ENCODE measurements around the gene ATP5F1E.

The ATP5F1E gene

DNA sequence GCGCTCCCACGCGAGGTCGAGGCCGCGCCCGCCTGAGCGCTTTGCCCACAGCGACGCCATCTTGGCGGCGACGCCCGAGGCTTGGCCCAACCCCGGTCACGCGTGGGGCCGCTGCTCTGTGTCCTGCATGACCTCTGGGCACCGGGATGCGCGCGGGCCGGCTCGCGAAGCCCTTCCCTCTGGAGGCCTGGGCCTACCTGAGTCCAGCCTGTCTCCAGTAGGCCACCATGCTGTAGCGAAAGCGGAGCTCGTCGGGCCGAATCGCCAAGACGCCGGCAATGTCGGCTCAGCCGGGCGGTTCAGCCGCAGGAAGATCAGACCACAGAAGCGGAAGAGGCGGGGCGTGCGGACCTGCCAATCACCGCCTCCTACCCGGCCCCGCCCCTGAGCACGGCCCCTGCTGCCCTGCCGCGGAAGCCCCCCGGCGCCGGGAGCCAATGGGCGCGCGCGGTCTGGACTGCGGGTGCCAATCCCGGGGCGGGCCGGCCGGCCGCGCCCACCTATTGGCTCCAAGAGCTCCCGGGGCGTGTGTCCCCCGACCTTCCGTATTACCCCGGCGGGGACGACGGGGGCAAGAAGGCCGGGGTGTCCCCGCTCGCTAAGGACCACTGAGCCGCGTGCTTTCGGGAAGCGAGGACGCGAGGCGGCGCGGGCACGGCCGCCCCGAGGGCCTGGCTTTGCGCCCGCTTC lies at the start of gene ATP5F1E:
ATP5F1E (minus strand) TSS at position 313 of the 690 bp plus-strand sequence; CDS start at position 229, 84 bp downstream.
- DNase-seq, result peak; percentile 83

DNA sequence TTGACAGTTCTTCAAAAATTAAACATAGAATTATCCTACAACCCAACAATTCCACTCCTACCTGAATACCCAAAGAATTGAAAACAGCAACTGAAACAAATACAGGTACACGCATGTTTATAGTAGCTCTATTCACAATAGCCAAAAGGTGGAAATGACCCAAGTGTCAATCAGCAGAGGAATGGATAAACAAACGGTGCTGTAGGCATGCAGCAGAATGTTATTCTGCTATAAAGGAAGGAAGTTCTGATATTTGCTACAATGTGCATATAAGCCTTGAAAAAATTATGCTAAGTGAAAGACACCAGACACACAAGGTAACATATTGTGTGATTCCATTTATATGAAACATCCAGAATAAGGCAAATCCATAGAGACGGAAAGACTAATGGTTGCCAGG lies 48.9 kb upstream of the ATP5F1E start:
- DNase-seq, result no peak

DNA sequence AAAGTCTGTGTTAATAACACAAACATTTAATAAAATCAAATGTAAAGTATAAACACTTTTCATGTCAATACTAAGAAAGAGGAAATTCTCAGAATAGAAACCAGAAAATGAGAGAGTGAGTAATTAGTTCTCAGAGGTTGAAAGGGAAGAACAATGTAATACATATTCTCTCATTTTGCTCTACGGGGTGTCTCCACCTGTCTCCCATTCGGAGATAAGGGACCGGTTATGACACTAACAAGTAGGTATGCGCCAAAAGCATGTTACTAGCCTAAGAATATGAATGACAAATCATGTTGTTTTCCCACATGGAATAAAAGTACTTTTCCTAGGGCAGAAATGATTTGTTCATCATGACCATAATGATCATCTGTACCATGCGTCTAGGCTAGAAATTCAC lies 46.1 kb upstream of the ATP5F1E start:
- DNase-seq, result no peak

DNA sequence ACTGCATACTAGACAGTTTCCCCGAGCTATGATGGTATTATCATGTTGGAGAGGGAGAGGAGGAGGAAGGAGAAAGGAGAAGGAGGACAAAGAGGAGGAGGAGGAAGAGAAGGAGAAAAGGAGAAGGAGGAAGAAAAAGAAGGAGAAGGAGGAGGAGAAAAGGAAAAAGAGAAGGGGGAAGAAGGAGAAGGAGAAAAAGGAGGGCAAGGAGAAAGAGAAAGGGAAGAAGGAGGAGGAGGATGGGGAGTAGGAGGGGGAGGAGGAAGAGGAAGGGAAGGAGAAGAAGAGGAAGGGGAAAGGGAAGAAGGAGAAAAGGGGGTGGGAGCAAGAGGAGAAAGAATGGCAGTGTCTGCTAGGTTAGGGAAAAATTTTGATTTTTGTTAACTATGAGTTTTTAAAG lies 45.6 kb upstream of the ATP5F1E start:
- no peak for DNase-seq

DNA sequence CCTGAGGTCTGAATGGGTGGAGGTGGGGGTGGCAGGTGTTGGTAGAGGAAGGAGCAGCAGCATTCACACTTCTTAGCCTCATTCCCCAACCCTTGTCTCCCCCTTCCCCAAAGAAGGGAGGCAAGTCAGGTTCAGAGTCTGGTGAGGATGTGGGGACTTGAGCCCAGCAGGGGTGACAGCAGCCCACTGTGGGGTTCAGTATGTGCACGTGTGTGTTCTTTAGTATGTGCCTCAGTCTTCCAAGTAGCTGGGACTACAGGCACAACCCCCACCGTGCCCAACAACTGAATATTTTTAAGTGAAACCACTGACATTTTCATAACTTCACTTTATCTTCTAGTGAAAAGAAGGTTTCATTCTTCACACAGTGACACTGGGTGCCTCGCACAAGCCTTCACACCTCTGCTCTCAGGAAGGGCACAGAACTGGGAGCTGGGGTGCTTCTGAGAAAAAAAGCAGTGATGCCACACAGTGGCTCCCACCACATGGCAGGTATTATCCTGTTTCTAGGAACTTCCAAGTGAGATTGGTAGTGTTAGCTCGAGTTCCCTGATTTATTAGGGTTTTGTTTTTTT lies 43.9 kb upstream of the ATP5F1E start:
- DNase-seq, result no peak

DNA sequence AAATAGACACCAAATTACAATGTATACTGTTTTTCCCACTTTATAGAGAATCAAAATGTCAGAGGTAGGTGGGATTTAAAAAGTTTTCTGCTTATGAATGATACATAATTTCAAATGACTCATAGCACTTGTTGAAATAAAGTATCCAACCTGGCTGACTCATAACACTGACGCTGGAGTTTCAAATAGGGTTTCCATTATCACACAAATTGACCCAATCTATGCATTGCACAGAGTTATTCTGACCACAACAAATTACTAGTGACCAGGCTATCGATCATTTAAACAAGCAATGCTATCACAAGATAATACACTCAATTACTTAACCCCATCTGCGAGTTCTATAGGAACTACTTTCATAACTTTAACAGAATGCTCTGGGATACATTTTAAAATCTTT lies 42.3 kb upstream of the ATP5F1E start:
- no peak for DNase-seq

DNA sequence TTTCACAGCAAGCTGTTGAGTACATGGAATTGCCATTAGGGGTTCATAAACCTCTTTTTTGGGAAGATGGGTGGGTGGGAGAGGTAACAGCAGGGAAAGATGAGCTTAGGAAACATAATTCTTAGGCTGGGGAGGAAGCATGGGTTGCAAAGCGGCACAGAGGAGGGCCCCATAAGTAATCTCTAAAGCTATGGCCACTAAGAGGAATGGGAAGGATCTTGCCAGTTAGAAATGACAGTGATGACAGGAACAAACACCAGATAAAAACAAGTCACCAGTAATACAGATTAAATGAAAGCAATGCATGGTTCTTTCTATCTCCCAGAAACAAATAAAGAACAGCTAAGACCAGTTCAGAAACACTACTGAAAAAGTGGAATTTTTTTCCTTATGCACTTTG lies 41.4 kb upstream of the ATP5F1E start:
- DNase-seq, result no peak

- no peak for DNase-seq
Measured at GRCh38 chr20:59071216-59071615, 39.1 kb upstream of the ATP5F1E start.

DNA sequence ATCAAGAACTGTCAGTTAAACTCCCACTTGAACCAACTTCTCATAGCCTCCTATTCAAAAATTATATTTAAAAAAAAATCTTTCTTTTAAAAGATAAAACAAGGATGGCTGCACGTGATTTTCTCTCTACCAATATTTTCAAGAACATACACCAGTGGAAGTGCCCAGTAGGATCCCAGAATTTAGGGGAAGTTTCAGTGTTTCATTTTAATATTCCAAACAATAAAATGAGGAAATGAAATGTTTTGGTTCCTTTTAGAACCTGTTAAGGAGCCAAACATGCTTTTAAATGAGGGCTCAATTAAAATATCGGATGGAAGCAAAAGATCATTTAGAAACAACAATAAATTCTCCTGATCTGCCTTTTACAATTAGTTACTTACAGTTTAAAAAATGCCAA lies 36.9 kb upstream of the ATP5F1E start:
- DNase-seq, result no peak

- DNase-seq, result no peak
Measured at GRCh38 chr20:59068534-59068933, 36.4 kb upstream of the ATP5F1E start.

GRCh38 chr20:59064214-59064722 lies 32.1 kb upstream of the ATP5F1E start:
- DNase-seq, result no peak

DNA sequence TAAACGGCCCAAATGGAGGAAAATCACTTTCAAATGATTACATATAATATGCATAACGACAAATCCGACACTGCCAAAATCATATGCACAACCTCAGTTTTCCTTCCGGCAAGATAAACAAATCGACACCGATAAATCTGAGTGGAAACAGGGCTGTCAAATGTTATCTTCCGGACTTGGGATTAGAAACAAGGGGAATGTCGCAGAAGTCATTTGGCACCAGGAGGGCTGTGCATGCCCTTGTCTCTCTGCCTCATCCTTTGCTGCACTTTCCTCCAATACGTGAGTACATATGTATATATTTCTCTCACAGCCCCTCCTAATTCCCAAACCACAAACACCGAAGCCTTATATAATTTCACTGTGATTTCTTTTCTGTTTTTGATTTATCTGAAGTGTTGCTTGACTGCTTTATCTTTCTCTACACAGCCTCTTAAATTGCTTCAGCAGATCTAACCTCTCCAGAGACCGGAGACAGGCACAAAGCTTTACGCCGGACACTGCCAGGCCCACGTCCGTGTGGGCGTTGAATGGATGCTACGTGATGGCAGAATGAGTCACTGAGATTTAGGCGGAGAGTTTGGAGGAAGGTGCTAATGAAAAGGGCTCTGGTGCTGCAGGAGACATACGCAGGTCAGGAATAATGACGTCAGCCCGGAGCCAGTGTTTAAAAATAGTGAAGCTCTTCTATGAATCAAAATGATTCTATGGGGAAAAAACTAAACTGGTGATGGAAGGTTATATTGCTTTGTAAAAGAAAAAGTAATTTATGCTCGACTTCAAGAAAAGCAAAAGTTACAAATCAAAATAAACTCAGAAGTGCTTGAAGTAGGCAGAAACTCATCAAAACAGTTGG lies 31.5 kb upstream of the ATP5F1E start:
- DNase-seq, result no peak

DNA sequence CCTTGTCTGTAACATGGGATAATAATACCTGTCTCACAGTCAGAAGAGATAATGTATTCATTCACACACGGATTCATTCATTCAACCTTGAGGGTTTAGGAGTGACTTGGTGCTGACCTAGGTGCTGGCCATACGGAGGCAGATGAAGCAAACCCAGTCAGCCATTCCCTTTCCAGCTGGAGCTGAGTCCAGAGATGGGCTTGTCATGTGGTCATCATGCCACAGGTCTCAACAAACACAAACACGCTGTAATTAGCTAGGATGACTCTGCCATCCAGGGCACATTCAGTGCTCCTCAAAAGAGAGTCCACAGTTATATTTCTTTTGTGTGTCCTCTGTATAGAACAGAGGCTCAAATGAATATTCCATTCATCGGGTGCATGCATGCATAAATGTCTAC lies 29.9 kb upstream of the ATP5F1E start:
- DNase-seq, result no peak

DNA sequence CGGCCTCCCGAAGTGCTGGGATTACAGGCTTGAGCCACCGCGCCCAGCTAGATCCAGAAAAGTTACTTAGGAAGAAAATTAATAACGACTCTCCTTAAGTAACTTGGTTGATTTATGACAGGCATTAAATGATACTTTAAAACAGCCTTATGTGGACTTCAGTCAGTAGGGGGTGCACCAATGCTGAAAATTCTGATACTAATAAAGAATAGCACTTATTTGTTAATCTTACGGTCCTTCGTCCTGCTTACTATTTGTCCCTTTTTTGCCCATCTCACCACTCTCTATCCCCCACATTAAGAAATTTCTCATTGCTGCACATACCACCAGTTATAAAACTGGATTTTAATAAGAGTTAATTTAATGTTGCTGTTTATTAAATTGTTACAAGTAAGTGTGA lies 23.2 kb upstream of the ATP5F1E start:
- DNase-seq, result no peak

DNA sequence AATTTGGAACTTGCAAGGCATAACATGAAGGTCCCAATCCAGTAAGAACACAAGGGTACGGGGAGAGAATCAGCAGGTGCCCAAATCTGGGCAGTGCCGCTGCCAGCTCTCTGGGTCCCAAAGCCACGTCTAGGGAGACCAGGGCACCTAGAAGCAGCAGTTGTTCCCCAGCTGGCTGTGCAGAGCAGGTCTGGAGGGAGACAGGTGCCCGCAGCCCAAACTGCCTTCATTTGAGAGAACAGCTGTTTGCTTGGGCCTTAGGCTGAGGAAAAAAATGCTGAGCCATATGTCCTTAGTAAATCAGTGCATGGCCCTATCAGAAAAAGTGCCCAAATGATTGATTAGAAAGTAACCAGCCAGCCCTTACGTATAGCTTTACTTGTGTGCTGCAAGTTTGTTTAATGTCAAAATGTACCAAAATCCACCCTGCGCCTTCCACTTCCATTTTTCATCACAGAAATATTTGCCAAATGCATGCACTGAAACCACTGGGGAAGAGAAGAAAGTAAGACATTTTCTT lies 19.6 kb upstream of the ATP5F1E start:
- DNase-seq, result no peak

DNA sequence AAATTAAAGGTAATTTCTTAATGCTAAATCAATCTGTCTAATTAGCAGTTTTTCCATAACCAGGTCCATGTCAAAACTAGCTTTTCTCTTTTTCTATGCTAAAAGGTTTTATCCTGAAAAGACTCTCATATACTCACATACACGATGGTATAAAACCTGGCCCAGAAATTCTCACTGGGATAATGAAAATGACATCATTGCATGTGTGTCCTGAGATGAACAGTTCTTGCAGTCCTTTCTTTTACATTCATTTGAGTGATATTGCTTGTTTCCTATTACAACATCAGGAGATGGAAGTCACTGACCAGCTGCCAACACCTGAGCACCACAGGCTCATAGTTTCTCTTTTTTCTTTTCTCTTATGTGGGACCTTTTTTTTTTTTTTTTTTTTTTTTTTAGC lies 18.3 kb upstream of the ATP5F1E start:
- DNase-seq, result no peak

- DNase-seq, result no peak
Measured at GRCh38 chr20:59048681-59049030, 16.5 kb upstream of the ATP5F1E start.

- DNase-seq, result no peak
Measured at GRCh38 chr20:59047938-59048680, 16.0 kb upstream of the ATP5F1E start.

DNA sequence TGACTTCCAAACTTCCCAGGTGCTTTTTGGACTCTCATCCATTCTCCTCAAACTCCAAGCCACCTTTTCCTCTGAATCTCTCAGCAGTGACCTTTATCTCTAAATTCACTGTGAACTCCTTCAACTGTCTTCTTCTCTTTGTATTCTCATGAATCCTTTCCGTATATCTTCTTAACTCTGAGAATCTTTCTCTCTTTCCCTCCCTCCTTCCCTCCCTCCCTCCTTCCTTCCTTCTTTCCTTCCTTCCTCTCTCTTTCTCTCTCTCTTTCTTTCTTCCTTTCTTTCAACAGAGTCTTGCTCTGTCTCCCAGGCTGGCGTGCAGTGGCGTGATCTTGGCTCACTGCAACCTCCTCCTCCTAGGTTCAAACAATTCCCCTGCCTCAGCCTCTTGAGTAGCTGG lies 14.7 kb upstream of the ATP5F1E start:
- no peak for DNase-seq

DNA sequence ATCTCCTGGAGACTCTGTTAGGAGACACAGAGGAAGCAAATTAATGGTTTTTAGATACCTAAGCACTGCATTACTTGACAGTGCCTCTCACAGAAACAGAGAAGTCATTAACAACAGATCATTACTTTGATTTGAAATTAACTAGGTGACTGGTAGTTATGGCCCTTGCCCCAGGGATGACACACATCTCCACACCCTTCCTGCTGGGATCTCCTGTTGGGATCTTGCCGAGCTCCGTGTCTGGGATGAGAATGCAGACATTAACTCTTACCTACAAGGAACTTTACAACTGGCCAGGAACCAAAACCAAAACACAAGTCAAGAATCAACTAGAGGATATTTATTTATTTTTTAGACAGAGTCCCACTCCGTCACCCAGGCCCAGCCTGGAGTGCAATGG lies 12.7 kb upstream of the ATP5F1E start:
- DNase-seq, result no peak

GRCh38 chr20:59044295-59044694 lies 12.2 kb upstream of the ATP5F1E start:
- DNase-seq, result no peak

GRCh38 chr20:59043698-59044097 lies 11.6 kb upstream of the ATP5F1E start:
- DNase-seq, result no peak
